Right renal pelvis (tissue), 4 donors: ENCODE data around the gene FAM227A. TPM values are rescaled to one million over a fixed set of nuclear protein-coding genes. Genes with fewer than 3 reads are reported as not detected.

ENCODE experiments used
- DNase-seq, 4 donors: peaks; one replicate each; pipeline ENCODE4 v3.0.0-alpha.2; 2013; ENCODE audit warnings: low read depth in 4 of 4, low spot score in 3 of 4, missing footprints in 1 of 4
- polyA plus RNA-seq, 4 donors: library from polyadenylated mRNA; unstranded; fragments of 120-200 nt; gene quantifications; one replicate each; pipeline ENCODE4 v1.2.1, GENCODE V29; 2013; ENCODE audit not compliant: insufficient read length in 4 of 4

Gene FAM227A
- 1 to 10 TPM; 4.3 to 8.0 (median 5.0) TPM for polyA plus RNA-seq

- peak; percentile 71 to 93 (median 84) for DNase-seq
These were observed at the start of gene FAM227A, which contains the start of gene CBY1 for GRCh38 chr22:38656256-38657044. Gene FAM227A, minus strand, starts transcription at chr22:38656392. Its CDS starts 6,224 bp downstream, at chr22:38650168. Gene CBY1, plus strand, starts transcription at chr22:38656638. Its CDS starts 11,417 bp downstream, at chr22:38668055.

- DNase-seq = peak; percentile 99 to 100 (median 100)
These were observed 49.3 kb upstream of the FAM227A start, which contains the start of gene GTPBP1 for GRCh38 chr22:38705235-38706100. Gene GTPBP1, plus strand, starts transcription at chr22:38705944. Its CDS starts 12 bp downstream, at chr22:38705956.

- DNase-seq = no peak
These were observed 48.6 kb upstream of the FAM227A start for GRCh38 chr22:38704654-38705234.

GRCh38 chr22:38700789-38701628 lies 44.8 kb upstream of the FAM227A start, which contains the start of gene JOSD1:
Gene JOSD1, minus strand, starts transcription at chr22:38700943. Its CDS starts 956 bp downstream, at chr22:38699987.
- DNase-seq = peak; percentile 84 to 92 (median 88)

- peak in 1 of 4 donors; percentile 38 for DNase-seq
These were observed 44.1 kb upstream of the FAM227A start for GRCh38 chr22:38700270-38700788.

- no peak for DNase-seq
These were observed 43.6 kb upstream of the FAM227A start for GRCh38 chr22:38699784-38700183.

- DNase-seq = no peak
These were observed 43.0 kb upstream of the FAM227A start for GRCh38 chr22:38699143-38699542.

GRCh38 chr22:38698407-38699094 lies 42.4 kb upstream of the FAM227A start:
- DNase-seq = no peak

GRCh38 chr22:38697425-38698089 lies 41.4 kb upstream of the FAM227A start:
- DNase-seq = no peak

- DNase-seq = no peak
These were observed 40.6 kb upstream of the FAM227A start for GRCh38 chr22:38696606-38697424.

GRCh38 chr22:38694940-38695339 lies 38.7 kb upstream of the FAM227A start:
- DNase-seq = no peak

GRCh38 chr22:38694049-38694448 lies 37.9 kb upstream of the FAM227A start:
- DNase-seq = no peak

GRCh38 chr22:38689651-38690050 lies 33.5 kb upstream of the FAM227A start:
- no peak for DNase-seq

- DNase-seq = no peak
These were observed 29.6 kb upstream of the FAM227A start for GRCh38 chr22:38685761-38686160.

GRCh38 chr22:38684895-38685294 lies 28.7 kb upstream of the FAM227A start:
- DNase-seq = no peak

GRCh38 chr22:38681582-38682335 lies 25.6 kb upstream of the FAM227A start, which contains the start of gene TOMM22:
Gene TOMM22, plus strand, starts transcription at chr22:38681957. Its CDS starts 22 bp downstream, at chr22:38681979.
- DNase-seq = peak in 3 of 4 donors; percentile 71 to 79 (median 76)

- DNase-seq = no peak
These were observed 19.6 kb upstream of the FAM227A start for GRCh38 chr22:38675833-38676232.
